T-helper 2 cell (primary cell): ENCODE results near the gene GLUD2.
"Not testable (repeated sequence)": the region's sequence is repeated elsewhere in the genome, so short reads cannot be mapped to it uniquely, and the experiment has no call there.

Experiments used
- DNase-seq, 5 experiments: peaks; one replicate each; pipeline versions ENCODE4 v3.0.0 to v3.0.0-alpha.2; 2012 to 2022
- total RNA-seq, 2 donors: gene quantifications; one replicate each; lab custom pipeline; 2026; lab: John Stamatoyannopoulos, UW

Gene GLUD2
- 1.2 reads per million in 2 donors for total RNA-seq

GRCh38 chrX:121047441-121048419 lies at the start of gene GLUD2:
GLUD2 (plus strand) TSS chrX:121047610; CDS start chrX:121047685, 75 bp downstream.
- DNase-seq = peak in 1 of 5 experiments; percentile 25

DNA sequence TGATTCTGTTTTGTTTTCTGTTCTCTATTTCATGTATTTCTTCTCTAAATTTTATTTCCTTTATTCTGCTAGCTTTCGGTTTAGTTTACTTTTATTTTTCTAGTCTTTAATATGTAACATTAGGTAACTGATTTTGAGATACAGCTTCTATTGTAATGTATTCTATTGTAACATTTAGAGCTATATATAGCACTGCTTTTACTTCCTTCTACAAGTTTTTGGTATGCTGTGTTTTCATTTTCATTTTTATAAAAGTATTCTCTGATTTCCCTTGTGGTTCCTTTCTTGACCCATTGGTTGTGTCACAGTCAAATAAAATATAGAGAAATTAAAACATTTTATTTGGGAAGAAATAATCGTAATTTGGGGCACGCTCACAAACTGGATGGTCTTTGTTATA lies 48.0 kb upstream of the GLUD2 start:
- no peak for DNase-seq

- DNase-seq = peak in 1 of 5 experiments; percentile 41
These were observed 46.8 kb upstream of the GLUD2 start for GRCh38 chrX:121000589-121000988.

- no peak for DNase-seq
These were observed 38.5 kb upstream of the GLUD2 start for GRCh38 chrX:121008920-121009319.

DNA sequence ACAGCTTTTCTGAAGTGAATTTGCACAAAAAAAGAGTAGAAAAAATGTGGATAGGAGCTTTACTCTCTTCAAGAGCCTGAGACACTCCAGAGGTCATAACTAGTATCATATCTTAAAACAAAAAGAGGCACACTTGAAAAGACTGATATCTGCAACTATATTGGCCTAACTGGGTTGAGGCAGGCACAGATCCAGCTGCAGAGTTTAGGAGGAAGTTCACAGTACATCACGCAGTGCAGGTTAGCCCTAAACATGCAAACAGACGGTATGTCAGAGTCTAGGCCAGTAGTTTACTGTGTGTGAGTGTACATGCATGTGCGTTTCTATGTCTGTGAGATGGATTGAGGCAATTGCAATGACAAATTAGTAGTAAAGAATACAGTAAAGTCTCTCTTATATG lies 37.6 kb upstream of the GLUD2 start:
- DNase-seq = no peak

- DNase-seq = no peak
These were observed 37.2 kb upstream of the GLUD2 start for GRCh38 chrX:121010218-121010617.

GRCh38 chrX:121011254-121011653 lies 36.2 kb upstream of the GLUD2 start:
- DNase-seq = no peak

DNA sequence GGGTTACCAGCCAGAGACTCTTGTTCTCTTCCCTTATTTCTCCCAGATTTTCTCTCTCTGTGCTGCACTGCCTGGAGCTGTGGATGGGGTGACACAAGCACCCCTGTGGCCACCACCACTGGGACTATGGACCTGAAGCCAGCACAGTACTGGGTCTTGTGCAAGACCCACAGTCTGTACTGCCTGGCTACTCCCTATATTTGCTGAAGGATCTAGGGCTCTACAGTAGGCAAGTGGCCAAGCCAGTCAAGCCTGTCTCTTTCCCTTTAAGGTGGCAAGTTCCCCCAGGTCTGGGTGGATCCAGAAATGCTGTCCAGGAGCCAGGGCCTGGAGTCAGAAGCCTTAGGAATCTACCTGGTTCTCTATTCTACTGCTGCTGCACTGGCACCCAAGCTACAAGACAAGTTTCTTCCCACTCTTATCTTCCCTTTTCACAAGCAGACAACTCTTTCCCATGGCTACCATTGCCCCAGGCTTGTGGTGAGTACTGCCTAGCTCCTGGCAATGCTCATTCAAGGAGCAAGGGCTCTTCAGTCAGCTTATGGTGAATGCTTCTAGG lies 33.4 kb upstream of the GLUD2 start:
- DNase-seq = no peak

- no peak for DNase-seq
These were observed 32.6 kb upstream of the GLUD2 start for GRCh38 chrX:121014826-121015225.

DNA sequence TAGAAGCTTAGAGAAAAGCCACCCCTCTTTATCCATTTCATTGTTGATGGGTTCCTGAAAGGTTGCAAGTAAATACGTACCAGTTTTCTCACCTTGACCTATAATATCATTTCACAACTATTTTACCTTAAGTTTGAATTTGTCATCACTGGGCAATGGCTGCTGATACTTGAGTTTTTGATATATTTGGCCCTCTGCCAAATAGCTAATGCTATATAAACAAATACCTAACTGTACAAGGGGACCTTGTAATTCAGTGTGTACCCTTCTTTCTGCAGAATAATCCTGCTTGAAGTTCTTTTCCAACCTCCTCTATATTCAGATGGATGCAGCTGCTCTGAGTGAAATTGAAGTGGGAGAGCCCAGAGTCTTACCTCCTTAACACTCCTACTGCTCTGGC lies 19.0 kb upstream of the GLUD2 start:
- DNase-seq = no peak

DNA sequence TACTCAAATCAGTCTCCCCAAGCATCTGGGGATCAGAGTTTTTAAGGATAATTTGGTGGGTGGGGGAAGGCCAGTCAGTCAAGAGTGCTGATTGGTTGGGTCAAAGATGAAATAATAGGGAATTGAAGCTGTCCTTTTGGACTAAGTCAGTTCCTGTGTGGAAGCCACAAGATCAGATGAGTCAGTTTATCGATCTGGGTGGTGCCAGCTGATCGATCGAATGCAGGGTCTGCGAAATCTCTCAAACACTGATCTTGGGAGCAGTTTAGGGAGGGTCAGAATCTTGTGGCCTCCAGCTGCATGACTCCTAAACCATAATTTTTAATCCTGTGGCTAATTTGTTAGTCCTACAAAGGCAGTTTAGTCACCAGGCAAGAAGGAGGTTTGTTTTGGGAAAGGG lies 17.3 kb upstream of the GLUD2 start:
- DNase-seq = no peak

DNA sequence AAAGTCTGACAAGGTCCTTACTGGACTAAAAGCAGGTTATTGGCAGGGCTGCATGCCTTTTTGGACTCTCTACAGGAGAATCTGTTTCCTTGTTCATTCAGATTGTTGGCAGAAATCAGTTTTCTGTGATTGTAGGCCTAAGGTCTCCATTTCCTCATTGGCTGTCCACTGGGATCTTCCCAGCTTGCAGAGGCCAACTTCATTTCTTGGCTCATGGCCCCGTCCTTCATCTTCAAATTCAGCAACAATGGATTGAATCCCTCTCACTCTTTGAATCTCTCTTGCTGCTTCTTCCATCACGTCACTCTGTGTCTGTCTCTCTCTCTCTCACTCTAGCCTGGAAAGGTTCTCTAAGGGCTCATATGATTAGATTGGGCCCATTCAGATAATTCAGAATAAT lies 14.9 kb upstream of the GLUD2 start:
- no peak for DNase-seq

- DNase-seq = no peak
These were observed 11.3 kb upstream of the GLUD2 start for GRCh38 chrX:121036137-121036536.

DNA sequence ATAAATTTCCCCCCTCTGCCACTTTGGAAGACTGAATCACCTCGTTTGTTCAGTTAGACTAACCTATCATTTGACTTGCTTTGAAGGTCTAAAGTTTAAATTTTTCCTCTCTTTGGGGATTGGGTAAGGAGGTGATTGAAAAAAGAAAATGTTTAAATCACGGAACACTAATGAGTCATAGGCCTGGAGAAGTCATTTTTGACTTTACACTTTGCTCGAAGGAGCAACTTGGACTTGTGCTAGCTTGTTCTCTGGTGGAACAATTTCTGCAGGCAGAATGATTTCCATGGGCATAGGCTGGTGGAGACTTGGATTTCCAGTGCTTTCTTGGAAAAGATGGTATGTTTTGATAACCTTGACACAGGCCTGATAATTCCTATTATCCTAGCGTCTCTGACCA lies 10.5 kb upstream of the GLUD2 start:
- DNase-seq = no peak

DNA sequence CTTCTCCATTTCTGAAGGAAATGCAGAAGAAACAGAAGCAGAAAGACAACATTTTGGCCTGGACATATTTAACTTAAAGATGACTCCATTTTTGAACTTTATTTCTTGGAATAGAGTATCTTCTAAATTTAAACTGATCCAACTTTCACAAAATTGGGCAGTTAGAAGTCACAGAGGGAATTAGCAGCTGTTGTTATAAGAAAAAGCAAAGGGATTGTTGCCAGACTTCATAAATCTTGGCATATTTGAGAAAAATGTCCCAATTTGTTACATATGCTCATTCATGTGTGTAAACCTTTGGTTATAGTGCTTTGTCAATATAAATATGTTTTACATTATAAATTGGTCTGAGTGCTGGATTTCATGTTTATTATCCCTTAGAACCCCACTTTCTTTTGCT lies 3.4 kb downstream of the GLUD2 start:
- no peak for DNase-seq

DNA sequence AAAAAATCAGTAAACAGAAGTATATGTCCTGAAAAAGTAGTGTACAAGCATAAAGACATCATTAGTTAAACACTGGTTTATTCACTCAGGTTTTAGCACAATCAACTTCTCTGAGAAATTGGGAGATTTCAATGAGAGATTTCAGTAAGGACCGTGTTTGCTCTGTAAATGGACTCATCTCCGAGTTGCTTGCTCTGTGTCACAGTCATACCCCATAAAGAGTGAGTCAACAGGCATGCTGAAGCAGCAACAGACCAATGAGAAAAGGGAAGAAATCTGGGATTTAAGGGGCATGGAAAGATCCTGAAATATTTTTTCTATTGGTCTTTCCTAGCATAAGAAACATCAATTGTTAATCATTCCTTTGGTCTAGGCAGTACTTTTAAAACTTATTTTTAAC lies 4.7 kb downstream of the GLUD2 start:
- DNase-seq = no peak

DNA sequence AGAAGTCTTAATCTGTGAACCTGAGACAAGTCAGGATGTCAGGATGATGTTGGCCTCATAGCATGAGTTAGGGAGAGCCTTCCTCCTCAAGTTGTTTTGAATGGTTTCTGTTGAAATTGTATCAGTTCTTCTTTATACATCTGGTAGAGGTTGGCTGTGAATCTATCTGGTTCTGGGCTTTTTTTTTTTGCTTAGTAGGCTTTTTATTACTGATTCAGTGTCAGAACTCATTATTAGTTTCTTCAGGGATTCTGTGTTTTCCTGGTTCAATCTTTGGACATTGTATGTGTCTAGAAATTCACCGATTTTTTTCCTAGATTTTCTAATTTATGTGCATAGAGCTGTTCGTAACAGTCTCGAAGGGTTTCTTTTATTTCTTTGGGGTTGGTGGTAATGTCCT lies 14.9 kb downstream of the GLUD2 start:
- DNase-seq = no peak

GRCh38 chrX:121064579-121064978 lies 17.2 kb downstream of the GLUD2 start:
- no peak for DNase-seq

- DNase-seq = not testable (repeated sequence)
These were observed 36.8 kb downstream of the GLUD2 start for GRCh38 chrX:121084247-121084646.

DNA sequence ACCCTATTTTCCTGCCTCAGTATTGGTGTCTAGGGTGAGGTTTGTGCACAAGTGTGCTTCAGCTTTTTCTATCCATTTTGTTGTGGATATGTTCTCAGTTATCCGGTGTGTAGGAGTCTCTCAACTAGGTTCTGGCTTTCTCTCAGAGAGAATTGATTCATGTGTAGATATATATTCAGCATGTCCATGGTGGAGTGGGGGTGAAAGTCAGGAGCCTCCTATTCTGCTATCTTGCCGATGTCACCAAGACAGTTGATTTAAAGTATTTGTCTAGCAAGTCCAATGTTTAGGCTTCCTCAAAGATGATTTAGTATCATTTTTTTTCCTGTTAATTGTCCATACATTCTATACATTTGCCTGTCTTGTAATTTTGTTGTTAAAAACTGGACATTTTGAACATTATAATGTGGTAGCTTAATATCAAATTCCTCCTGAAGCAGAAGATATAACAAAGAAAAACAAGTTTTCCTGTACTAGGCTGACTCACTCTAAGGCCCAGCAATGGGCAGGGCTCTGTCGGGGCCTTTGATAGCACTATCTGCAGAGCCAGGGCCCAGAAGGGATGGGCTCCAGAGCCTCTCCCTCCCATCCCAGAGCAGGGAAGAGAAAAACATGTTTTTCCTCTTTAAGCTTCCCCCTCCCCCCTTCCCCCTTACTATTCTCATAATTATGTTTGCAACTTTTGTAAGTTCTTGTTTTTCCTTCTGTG lies 37.6 kb downstream of the GLUD2 start:
- DNase-seq = no peak

DNA sequence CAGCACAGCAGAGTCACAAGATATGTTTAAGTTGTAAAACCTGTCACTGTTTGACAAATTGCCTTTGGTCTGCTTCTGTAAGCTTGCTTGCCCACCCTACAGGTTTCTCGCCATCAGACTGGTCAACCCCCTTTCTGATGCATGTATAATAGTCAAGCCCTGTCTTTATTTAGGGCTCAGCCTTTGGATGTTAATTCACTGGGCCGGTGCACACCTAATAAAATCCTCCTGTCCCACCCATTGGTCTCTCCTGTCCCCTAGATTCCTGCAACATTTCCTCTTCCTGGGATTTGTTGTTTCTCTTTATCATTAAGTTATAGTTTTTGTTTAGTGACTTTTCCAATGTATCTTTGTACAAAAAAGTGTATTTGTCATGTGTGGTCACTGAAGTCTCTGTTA lies 38.2 kb downstream of the GLUD2 start:
- no peak for DNase-seq

- no peak for DNase-seq
These were observed 45.6 kb downstream of the GLUD2 start for GRCh38 chrX:121093011-121093410.
